NCI-H187 treated with DMSO at 0.1 percent for 48 hours (cell line): ENCODE data around the gene MLLT10.

Experiments used
- DNase-seq: peaks from one replicate; lab custom pipeline; 2025; lab: John Stamatoyannopoulos, UW

The MLLT10 gene

GRCh38 chr10:21517134-21518031 is 16.6 kb upstream of the MLLT10 start:
- no peak for DNase-seq

GRCh38 chr10:21518149-21518640 is 15.8 kb upstream of the MLLT10 start:
- peak; percentile 44 for DNase-seq

- DNase-seq = no peak
Measured at GRCh38 chr10:21518641-21519396, 15.2 kb upstream of the MLLT10 start.

- DNase-seq = no peak
Measured at GRCh38 chr10:21519397-21519933, 14.6 kb upstream of the MLLT10 start.

GRCh38 chr10:21519941-21520436 is 14.0 kb upstream of the MLLT10 start:
- peak; percentile 21 for DNase-seq

- no peak for DNase-seq
Measured at GRCh38 chr10:21520509-21520908, 13.5 kb upstream of the MLLT10 start.

- DNase-seq = no peak
Measured at GRCh38 chr10:21520949-21521348, 13.1 kb upstream of the MLLT10 start.

- no peak for DNase-seq
Measured at GRCh38 chr10:21521751-21522533, 12.1 kb upstream of the MLLT10 start.

- DNase-seq = no peak
Measured at GRCh38 chr10:21522631-21523406, 11.2 kb upstream of the MLLT10 start.

GRCh38 chr10:21523557-21524008 is 10.4 kb upstream of the MLLT10 start:
- no peak for DNase-seq

- DNase-seq = no peak
Measured at GRCh38 chr10:21524131-21524525, 9.9 kb upstream of the MLLT10 start.

GRCh38 chr10:21524526-21525366 is 9.3 kb upstream of the MLLT10 start:
- DNase-seq = no peak

- peak; percentile 57 for DNase-seq
Measured at GRCh38 chr10:21525367-21526187, 8.5 kb upstream of the MLLT10 start, which contains the start of gene SKIDA1. SKIDA1 (minus strand) TSS chr10:21525682; CDS start chr10:21517822, 7,860 bp downstream.

GRCh38 chr10:21526188-21526859 is 7.7 kb upstream of the MLLT10 start:
- no peak for DNase-seq

GRCh38 chr10:21526860-21527597 is 7.0 kb upstream of the MLLT10 start:
- no peak for DNase-seq

GRCh38 chr10:21527598-21528235 is 6.3 kb upstream of the MLLT10 start:
- no peak for DNase-seq
